Measurements from ENCODE around the gene SORT1.

DNA sequence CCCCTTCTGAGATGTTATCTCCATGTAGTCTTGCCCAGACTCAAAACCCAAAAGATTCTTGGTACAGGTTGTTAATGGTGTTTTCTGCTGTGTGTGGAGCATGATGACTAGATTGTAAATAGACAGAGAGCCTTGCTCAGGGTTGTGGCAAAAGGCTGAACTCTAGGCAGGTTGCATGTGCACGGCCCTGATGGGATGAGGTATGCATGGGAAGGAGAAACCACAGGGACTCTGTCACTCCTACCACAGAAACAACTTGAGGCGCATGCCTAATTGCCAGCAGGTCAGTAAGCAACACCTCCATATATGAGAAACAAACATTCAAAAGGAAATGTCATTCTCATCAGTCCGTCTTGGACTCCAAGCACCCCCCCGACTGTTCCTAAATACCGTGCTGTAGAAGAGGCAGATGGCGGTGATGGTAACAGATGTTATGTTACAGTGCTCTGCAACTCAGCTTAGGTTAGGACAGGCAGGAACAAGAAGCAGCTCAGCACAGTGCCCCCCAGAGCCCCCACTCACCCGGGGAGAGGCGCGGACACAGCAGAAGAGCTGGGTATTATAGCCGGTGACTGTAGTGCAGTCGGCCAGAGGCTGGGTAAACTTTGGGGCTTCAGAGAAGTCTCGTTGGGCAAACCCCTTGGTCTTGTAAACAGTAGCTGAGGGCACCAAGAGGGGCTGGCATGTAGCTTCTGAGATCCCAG is 101.9 kb downstream of the SORT1 start:
- TF ChIP-seq, protein P1, sequence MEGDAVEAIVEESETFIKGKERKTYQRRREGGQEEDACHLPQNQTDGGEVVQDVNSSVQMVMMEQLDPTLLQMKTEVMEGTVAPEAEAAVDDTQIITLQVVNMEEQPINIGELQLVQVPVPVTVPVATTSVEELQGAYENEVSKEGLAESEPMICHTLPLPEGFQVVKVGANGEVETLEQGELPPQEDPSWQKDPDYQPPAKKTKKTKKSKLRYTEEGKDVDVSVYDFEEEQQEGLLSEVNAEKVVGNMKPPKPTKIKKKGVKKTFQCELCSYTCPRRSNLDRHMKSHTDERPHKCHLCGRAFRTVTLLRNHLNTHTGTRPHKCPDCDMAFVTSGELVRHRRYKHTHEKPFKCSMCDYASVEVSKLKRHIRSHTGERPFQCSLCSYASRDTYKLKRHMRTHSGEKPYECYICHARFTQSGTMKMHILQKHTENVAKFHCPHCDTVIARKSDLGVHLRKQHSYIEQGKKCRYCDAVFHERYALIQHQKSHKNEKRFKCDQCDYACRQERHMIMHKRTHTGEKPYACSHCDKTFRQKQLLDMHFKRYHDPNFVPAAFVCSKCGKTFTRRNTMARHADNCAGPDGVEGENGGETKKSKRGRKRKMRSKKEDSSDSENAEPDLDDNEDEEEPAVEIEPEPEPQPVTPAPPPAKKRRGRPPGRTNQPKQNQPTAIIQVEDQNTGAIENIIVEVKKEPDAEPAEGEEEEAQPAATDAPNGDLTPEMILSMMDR (IDR thresholded peaks at IDR 0.05; ENCODE audit: insufficient read depth, low read length, poor library complexity, severe bottlenecking), result no peak
- no peak for TF ChIP-seq EZH2phosphoT487 (conservative IDR thresholded peaks at IDR 0.05; ENCODE audit: low read length)

Data from SU-DHL-6 (cell line).